Activated naive CD4-positive, alpha-beta T cell treated with anti-CD3 and anti-CD28 coated beads, Interleukin-2, amount 10 ng/mL, durations not matched to agents 5 hours and 36 hours (primary cell): Measurements from ENCODE around the gene CDA. TPM values are rescaled to one million over a fixed set of nuclear protein-coding genes. Genes with fewer than 3 reads are reported as not detected.

ENCODE experiments used
- total RNA-seq, 2 experiments: library from RNA; stranded (reverse); gene quantifications; one replicate each; pipeline ENCODE4 v1.2.3, GENCODE V29; 2021

The CDA gene
- not detected for total RNA-seq

DNA sequence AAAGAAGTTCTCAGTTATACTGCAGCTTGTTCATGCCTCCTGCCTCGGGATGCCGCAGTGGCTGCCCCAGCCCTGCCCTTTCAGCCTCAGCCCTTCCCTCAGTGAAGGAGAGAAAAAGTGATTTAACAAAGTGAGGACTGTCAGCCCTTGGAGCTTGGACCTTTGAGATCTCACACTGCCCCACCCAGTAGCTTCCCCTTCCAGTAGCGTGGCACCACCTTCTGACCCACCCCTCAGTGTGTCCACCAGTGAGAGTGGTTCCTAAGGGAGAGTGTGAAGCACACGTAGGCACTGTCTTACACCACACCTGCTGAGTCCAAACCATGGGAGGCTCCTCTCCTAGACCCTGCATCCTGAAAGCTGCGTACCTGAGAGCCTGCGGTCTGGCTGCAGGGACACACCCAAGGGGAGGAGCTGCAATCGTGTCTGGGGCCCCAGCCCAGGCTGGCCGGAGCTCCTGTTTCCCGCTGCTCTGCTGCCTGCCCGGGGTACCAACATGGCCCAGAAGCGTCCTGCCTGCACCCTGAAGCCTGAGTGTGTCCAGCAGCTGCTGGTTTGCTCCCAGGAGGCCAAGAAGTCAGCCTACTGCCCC, at the start of gene CDA:
Gene CDA (plus strand): TSS at position 464 of the 592 bp plus-strand sequence. CDS start 33 bp downstream, at position 497.

DNA sequence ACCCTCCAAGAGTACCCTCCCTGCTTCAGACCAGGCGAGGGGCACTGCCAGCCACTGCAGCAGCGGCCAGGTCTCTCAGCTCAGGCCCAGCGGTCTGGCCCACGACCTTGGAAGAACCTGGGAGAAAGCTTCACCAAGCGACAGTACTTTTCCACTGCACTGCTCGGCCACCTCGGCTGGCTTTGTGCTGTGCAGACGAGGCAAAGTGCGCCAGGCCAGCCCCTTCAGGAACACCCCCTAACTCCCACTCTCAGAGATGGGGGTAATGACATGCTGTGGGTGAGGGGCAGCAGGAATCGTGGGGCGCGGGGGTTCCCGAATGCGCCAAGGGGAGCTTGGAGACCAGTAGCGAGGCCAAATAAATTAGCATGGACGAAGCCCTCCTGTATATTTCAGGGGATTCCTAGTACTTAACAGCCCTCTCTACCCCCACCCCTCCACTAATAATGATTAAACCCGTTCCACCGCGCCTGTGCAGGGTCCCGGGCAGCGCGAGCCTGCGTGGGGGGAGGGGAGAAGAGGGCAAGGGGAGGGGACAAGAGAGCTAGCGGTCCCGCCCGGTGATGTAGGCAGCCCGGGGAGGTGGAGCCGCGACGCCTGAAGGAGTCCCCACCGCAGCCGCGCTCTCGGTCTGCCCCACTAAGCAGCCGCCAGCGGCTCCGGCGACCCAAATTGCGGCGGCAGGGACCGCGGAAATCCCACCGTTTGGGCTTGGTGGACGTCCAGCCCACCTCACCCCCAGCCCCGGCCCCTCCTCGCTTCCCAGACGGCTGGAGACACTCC, 36.8 kb upstream of the CDA start, which contains the start of gene FAM43B:
Gene FAM43B (plus strand): TSS at position 629 of the 783 bp plus-strand sequence. CDS start 401 bp downstream, outside the sequence.

GRCh38 chr1:20633190-20634064, 44.5 kb downstream of the CDA start, which contains the start of gene PINK1:
PINK1 (plus strand) TSS chr1:20633458; CDS start chr1:20633549, 91 bp downstream.

GRCh38 chr1:20661207-20662109, 72.6 kb downstream of the CDA start, which contains the start of gene DDOST:
DDOST (minus strand) TSS chr1:20661369; CDS start chr1:20661350, 19 bp downstream.

Other genes starting within 250 kb of the CDA start
- 1 to 10 TPM in 1 of 2 experiments, under 1 TPM in 1; 0.83 to 1.1 TPM for gene CAMK2N1, start 102.9 kb upstream of the CDA start, total RNA-seq
- 10 to 100 TPM; 19.9 to 20.8 TPM for gene MUL1, start 80.9 kb upstream of the CDA start, total RNA-seq
- not detected for gene FAM43B, start 36.5 kb upstream of the CDA start, total RNA-seq
- 1 to 10 TPM; 6.9 to 7.5 TPM for gene PINK1, start 44.4 kb downstream of the CDA start, total RNA-seq
- 100 to 1,000 TPM; 145 to 149 TPM for gene DDOST, start 72.3 kb downstream of the CDA start, total RNA-seq
- gene KIF17, start 128.9 kb downstream of the CDA start, total RNA-seq: not detected
- not detected for gene SH2D5, start 143.6 kb downstream of the CDA start, total RNA-seq
- 100 to 1,000 TPM; 323 to 346 TPM for gene HP1BP3, start 198.2 kb downstream of the CDA start, total RNA-seq